Measurements from ENCODE around the gene VAV1.

DNA sequence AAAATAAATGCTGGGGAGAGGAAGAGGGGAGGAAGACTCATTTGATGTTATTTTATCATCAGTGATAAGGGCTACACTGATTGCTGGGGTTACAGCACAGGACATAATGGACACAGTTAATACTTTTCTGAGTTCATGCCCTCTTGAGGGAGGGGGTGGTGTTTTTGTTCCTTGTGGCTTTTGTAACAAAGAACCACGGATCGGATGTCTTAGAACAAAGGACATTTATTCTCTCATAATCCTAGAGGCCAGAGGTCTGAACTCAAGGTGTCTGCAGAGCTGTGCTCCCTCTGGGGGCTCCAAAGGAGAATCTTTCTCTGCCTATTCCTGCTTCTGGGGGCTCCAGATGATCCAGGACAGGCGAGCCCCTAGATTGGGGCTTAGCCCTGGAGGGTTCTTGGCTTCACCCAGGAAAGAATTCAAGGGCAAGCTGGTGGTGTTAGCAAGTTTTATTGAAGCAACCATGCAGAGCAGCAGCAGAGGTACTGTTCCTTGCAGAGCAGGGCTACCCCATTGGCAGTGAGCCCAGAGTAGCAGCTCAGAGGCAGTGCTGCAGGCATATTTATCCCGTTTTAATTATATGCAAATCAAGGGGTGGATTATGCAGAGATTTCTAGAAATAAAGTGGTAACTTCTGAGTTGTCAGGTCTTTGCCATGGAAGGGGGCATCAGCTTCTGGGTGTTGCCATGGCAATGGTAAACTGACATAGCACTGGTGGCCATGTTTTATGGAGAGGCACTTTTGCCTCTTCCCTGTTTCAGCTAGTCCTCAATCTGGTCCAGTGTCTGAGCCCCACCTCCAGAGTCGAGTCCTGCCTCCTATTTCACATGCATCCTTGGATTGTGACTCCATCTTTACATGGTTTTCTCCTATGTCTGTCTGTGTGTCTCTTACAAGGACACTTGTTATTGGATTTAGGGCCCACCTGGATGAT, 18.0 kb downstream of the VAV1 start:
- TF ChIP-seq, protein P1, sequence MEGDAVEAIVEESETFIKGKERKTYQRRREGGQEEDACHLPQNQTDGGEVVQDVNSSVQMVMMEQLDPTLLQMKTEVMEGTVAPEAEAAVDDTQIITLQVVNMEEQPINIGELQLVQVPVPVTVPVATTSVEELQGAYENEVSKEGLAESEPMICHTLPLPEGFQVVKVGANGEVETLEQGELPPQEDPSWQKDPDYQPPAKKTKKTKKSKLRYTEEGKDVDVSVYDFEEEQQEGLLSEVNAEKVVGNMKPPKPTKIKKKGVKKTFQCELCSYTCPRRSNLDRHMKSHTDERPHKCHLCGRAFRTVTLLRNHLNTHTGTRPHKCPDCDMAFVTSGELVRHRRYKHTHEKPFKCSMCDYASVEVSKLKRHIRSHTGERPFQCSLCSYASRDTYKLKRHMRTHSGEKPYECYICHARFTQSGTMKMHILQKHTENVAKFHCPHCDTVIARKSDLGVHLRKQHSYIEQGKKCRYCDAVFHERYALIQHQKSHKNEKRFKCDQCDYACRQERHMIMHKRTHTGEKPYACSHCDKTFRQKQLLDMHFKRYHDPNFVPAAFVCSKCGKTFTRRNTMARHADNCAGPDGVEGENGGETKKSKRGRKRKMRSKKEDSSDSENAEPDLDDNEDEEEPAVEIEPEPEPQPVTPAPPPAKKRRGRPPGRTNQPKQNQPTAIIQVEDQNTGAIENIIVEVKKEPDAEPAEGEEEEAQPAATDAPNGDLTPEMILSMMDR (IDR thresholded peaks at IDR 0.05; ENCODE audit: low read depth, low read length): no peak
- TF ChIP-seq POLR2A (IDR thresholded peaks at IDR 0.05; ENCODE audit: extremely low read depth, insufficient read length) (no peak), MYC (IDR thresholded peaks at IDR 0.05; ENCODE audit: low read depth, low read length) (no peak)
- TF ChIP-seq, protein P2, sequence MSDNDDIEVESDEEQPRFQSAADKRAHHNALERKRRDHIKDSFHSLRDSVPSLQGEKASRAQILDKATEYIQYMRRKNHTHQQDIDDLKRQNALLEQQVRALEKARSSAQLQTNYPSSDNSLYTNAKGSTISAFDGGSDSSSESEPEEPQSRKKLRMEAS (IDR thresholded peaks at IDR 0.05; ENCODE audit: low read depth, low read length): no peak
